Panc1 (cell line): ENCODE results near the gene STON1. TPM values are rescaled to one million over a fixed set of nuclear protein-coding genes. Genes with fewer than 3 reads are reported as not detected.

Source experiments
- ATAC-seq: fragments of 200-7000 bp; cut with Tn5 transposase; 2 replicates; pipeline ENCODE4 v1.9.1; 2020; ENCODE audit warnings: mild to moderate bottlenecking, moderate library complexity
- BruUV-seq: library from RNA; stranded (reverse); fragments of 400-500 nt; replicated peaks from 2 replicates; lab custom pipeline; 2021; lab: Mats Ljungman, UMichigan
- CTCF ChIA-PET: fragments of 300-600 bp; sonication (Branson Sonifier 250); formaldehyde crosslinking; loops from one replicate; lab custom pipeline; 2022; ENCODE audit warnings: antibody characterized with exemption; lab: Charles Lee
- POLR2A ChIA-PET: fragments of 300-600 bp; sonication (Branson Sonifier 250); formaldehyde crosslinking; loops from one replicate; lab custom pipeline; 2022; ENCODE audit warnings: antibody characterized with exemption; lab: Charles Lee
- DNase-seq: peaks from one replicate; pipeline ENCODE4 v3.0.0-alpha.2; 2010; ENCODE audit warnings: low read depth, low spot score
- H3K27ac ChIP-seq: 2 replicates; pipeline ENCODE4 v1.5.1; 2011; ENCODE audit warnings: mild to moderate bottlenecking, low read length, inconsistent platforms
- H3K27me3 ChIP-seq: fragments of 200-500 bp; sonication (Bioruptor generic); 2 replicates; pipeline ENCODE4 v1.6.0; 2014; ENCODE audit warnings: low read length, inconsistent platforms; ENCODE audit not compliant: control insufficient read depth, insufficient read depth
- H3K36me3 ChIP-seq: fragments of 200-500 bp; sonication (Bioruptor generic); 2 replicates; pipeline ENCODE4 v1.5.1; 2014; ENCODE audit warnings: inconsistent platforms, mild to moderate bottlenecking, low read length, moderate library complexity; ENCODE audit not compliant: control insufficient read depth, insufficient read depth
- H3K4me1 ChIP-seq: 2 replicates; pipeline ENCODE4 v1.5.1; 2011; ENCODE audit warnings: inconsistent platforms, mild to moderate bottlenecking, low read length, moderate library complexity; ENCODE audit not compliant: control insufficient read depth, insufficient read depth
- H3K4me3 ChIP-seq, 2 experiments: 2 replicates each; pipeline ENCODE4 v1.5.1; 2011 to 2012; ENCODE audit warnings: low read depth in 2 of 2, low read length in 2 of 2, mild to moderate bottlenecking in 2 of 2, inconsistent platforms in 1 of 2, moderate library complexity in 1 of 2
- H3K9me3 ChIP-seq: fragments of 200-500 bp; sonication (Bioruptor generic); 2 replicates; pipeline ENCODE4 v1.5.1; 2014; ENCODE audit warnings: low read depth, mild to moderate bottlenecking, inconsistent platforms, low read length, moderate library complexity; ENCODE audit not compliant: control insufficient read depth, insufficient read depth
- CTCF ChIP-seq: fragments of 450-650 bp; IDR thresholded peaks from 2 replicates; pipeline ENCODE4 v1.5.1; 2017; ENCODE audit warnings: mild to moderate bottlenecking
- POLR2AphosphoS5 ChIP-seq: IDR thresholded peaks from 2 replicates; pipeline ENCODE4 v1.6.1; 2012; ENCODE audit warnings: mild to moderate bottlenecking, low read depth, low read length, moderate library complexity
- REST ChIP-seq, 2 experiments: IDR thresholded peaks; 2 replicates each; pipeline ENCODE4 v1.6.1; 2011 to 2012; ENCODE audit warnings: low read depth in 2 of 2, control low read depth in 1 of 2, low read length in 1 of 2, mild to moderate bottlenecking in 1 of 2, moderate library complexity in 1 of 2; ENCODE audit not compliant: insufficient read depth in 1 of 2
- SIN3A ChIP-seq: IDR thresholded peaks from 2 replicates; pipeline ENCODE4 v1.6.1; 2012; ENCODE audit warnings: low read depth, mild to moderate bottlenecking, low read length, moderate library complexity, borderline replicate concordance; ENCODE audit not compliant: insufficient read depth
- TCF7L2 ChIP-seq: IDR thresholded peaks from 2 replicates; pipeline ENCODE4 v1.6.1; 2011; ENCODE audit warnings: mild to moderate bottlenecking, low read depth, low read length, inconsistent platforms
- in situ Hi-C: cut with HindIII; loops from 2 replicates; pipeline ENCODE4 v1.10.0; 2016; ENCODE audit warnings: low sequenced_read_pairs, low pct_unique_long_range_greater_than_20kb
- intact Hi-C: fragments of 100-400 bp; cut with micrococcal nuclease; formaldehyde crosslinking; loops from one replicate; pipeline ENCODE4 v1.10.0; 2022; ENCODE audit not compliant: unreplicated experiment
- total RNA-seq: library from RNA; stranded (reverse); gene quantifications from one replicate; pipeline ENCODE4 v1.2.1, GENCODE V29; 2021; ENCODE audit not compliant: unreplicated experiment

STON1 gene
- total RNA-seq, 1 experiment from 2014 or later = 0.92 TPM

DNA sequence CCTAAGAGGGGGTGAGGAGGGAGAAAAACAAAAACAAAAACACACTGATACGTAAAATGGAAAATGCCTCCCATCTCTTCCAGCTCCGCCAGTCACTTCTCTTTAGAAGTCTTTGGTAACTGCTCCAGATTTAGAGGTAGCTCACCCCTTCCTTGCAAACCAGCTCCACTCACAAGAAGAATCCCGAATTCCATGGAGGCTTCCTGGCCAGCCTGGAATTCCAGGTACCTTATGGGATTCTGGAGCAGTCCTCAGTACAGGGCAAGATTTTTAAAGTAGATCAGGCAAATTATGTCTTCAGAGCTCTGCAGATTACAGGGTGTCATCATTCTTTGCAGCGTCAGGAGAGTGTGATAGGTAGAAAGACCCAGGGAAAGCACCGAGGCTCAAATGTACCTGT, 4.8 kb downstream of the STON1 start:
- H3K36me3 ChIP-seq = no peaks in the 10 kb centered on the region

DNA sequence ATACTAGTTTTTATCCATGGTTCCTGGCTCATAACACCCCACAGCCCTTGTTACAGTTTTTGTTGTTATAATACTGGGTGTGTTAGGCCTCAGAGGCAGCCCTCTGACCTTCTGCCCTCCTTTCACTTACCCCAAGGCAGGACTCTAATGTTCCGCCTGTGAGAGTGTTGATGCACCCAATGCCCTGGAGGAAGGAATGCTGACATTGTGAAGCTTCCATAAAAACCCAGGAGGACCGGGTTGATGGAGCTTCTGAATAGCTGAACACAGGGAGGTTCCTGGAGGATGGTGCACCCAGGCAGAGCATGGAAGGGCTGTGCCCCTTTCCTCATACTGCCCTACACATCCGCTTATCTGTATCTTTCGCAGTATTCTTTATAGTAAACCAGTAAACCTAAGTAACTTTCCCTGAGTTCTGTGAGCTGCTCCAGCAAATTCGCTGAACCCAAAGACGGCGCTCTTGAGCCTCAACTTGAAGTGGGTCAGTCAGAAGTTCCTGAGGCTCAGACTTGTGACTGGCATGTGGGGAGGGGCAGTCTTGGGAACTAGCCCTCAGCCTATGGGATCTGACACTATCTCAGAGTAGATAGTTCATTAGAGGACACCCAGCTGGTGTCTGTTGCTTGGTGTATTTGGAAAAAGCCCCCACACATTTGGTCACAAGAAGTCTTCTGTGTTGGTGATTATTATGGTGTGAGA, 10.4 kb downstream of the STON1 start:
- DNase-seq = no peak
- ATAC-seq = no peak
- ChIA-PET CTCF (no interaction called here), POLR2A (no interaction called here)
- H3K36me3 ChIP-seq = no peaks in the 10 kb centered on the region
- H3K27me3 ChIP-seq = no peaks in the 10 kb centered on the region
- intact Hi-C loops = no loop called here
- H3K9me3 ChIP-seq = no peaks in the 10 kb centered on the region
- no peak overlapping the region for H3K27ac ChIP-seq
- no TSS peak for BruUV-seq
- H3K4me1 ChIP-seq = no peaks in the 10 kb centered on the region
- H3K4me3 ChIP-seq = no peak overlapping the region
- in situ Hi-C loops = no loop called here
- TF ChIP-seq CTCF (no peak), SIN3A (no peak), POLR2AphosphoS5 (no peak), REST (IDR thresholded peaks at IDR 0.05; ENCODE audit: insufficient read depth in 1 of 2, low read depth in 2 of 2, low read length in 1 of 2) (no peak), TCF7L2 (no peak)

More for the DNA sequence above, 4.8 kb downstream of the STON1 start:
- intact Hi-C loops = no loop called here
- Histone ChIP-seq H3K27ac (no peak overlapping the region), H3K9me3 (no peaks in the 10 kb centered on the region), H3K27me3 (no peaks in the 10 kb centered on the region), H3K4me3 (no peak overlapping the region), H3K4me1 (peaks cover 9% of the 10 kb centered on the region)
- TF ChIP-seq SIN3A (no peak), REST (IDR thresholded peaks at IDR 0.05; ENCODE audit: insufficient read depth in 1 of 2, low read depth in 2 of 2, low read length in 1 of 2) (no peak), TCF7L2 (no peak), POLR2AphosphoS5 (no peak), CTCF (no peak)
- CTCF ChIA-PET = no interaction called here
- no peak for DNase-seq
- in situ Hi-C loops = no loop called here
- no peak for ATAC-seq
- BruUV-seq = no TSS peak
- POLR2A ChIA-PET = interaction anchor here (0.7 kb wide), 1 partner anchor 371 kb away, joined by 3 read pairs; no protein-coding TSS in a partner anchor
